ENCODE measurements around the gene LSM10.

DNA sequence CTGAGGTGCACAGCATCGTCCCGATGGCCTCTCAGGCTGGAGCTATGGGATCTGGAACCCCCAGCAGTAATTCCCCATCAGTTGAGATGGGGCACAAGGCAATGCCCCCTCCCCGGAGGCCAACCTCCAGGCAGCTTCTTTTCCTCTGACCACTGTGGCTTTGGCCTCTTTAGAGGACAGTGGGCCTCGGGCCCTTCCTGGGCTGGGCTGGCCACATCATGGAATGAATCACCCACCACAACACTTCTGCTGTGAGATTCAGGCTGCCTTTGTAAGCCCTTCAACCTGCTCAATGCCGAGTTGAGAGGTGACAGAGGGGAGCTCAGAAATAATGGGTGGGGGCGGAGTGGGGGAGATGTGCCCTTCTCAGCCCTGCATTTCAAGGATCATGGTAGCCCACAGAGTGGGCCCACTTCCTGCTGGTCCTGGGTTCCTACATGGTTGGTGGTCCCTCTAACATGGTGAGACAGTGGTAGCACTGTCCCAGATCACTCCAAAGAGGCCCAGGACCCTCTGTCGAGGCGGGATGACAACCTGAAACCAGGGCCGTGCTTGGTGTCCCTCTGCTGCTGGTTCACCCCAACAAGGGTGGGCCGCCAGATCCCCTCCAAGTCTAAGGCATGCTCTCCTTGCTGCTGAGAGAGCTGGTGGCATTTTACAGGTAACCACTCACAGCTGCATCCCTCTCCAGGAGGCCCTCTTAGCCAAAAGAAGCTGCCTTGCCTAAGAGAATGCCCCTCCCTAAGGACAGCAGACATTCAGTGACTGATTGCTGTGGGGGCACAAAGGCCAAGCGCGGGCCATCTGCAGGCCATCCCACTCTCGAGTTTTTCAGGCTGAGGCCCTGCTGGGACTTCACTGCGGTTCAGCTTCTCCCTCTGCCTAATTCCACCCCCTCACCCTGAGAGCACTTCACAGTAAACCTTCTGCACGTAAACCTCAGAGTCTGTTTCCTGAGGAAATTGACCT is 44.5 kb downstream of the LSM10 start:
- no peak for TF ChIP-seq CTCF (IDR thresholded peaks at IDR 0.05)
- TF ChIP-seq EP300 (IDR thresholded peaks at IDR 0.05), result no peak
- no peak for TF ChIP-seq POLR2A (IDR thresholded peaks at IDR 0.05)
